ENCODE results near the gene OR8B8. TPM values are rescaled to one million over a fixed set of nuclear protein-coding genes. Genes with fewer than 3 reads are reported as not detected.

The OR8B8 gene, protein sequence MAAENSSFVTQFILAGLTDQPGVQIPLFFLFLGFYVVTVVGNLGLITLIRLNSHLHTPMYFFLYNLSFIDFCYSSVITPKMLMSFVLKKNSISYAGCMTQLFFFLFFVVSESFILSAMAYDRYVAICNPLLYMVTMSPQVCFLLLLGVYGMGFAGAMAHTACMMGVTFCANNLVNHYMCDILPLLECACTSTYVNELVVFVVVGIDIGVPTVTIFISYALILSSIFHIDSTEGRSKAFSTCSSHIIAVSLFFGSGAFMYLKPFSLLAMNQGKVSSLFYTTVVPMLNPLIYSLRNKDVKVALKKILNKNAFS
- 0.35 and 0.56 TPM in 2 replicates for polyA plus RNA-seq

DNA sequence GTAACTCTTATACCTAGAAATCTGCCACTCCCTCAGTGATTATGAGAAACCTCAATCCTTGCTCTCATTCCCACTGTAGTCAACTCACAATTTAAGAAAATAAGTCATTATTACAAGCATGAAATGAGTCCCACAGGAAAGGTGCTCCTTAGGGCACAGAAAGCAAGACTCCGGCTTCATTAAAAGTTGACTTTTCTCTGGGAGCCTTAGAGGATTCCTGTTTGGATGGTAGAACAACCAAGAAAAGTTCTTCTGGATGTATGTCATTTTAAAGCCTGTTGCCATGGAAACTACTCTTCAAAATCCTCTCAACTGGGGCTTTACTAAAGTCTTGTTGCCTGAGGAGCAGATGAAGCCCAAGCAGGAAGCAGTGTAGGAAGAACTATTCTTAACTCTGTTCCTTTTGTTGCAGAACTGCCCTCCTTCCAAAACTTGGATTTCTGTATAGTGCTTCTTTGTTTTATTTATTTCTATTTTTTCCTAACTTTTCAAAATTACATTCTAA lies at the start of gene OR8B8:
Gene OR8B8 (minus strand): TSS at position 51 of the 505 bp plus-strand sequence. CDS start 4,611 bp downstream, outside the sequence.

DNA sequence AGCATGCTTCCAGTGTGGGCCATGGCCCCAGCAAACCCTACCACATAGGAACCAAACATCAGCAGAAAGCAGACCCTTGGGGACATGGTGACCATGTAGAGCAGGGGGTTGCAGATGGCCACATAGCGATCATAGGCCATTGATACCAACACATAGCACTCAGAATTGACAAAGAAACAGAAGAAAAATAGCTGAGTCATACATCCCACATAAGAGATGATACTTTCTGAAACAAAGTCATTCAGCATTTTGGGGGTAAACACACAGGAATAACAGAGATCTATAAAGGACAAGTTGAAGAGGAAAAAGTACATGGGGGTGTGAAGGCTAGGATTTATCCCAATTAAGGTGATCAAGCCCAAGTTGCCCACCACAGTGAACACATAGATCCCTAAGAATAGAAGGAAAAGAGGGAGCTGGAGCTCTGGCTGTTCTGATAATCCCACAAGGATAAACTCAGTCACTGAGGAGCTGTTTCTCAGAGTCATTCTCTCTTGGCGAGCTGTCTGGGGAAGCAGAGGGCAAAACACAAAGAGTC lies 21.0 kb downstream of the OR8B8 start, which contains the start of gene OR8B4:
Gene OR8B4 (minus strand): TSS at position 488 of the 538 bp plus-strand sequence. CDS start 0 bp downstream, at position 488.

DNA sequence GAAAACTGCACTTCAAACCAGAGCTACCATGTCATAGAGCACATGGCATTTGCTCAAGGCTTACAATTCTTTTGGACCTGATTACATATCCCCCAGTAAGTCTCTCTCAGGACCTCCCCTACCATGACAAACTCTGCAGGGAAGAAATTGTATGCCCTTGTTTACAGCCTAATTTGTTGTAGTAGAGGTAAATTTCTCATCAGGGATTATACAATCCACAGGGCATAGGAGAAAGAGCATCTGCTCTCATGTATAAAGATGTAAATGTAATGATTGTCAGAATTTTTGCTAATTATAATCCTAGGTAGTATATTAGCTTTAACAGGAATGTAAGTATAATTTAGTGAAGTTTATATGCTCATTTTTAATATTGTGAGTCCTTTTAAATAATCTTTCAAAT lies 46.6 kb downstream of the OR8B8 start, which contains the start of gene OR8B3:
Gene OR8B3 (minus strand): TSS at position 101 of the 400 bp plus-strand sequence. CDS start 1,673 bp downstream, outside the sequence.

Other genes starting within 250 kb of the OR8B8 start
- not detected in 2 replicates for gene OR8G1, start 204.6 kb downstream of the OR8B8 start, polyA plus RNA-seq
- not detected in 2 replicates for gene OR8G5, start 189.3 kb downstream of the OR8B8 start, polyA plus RNA-seq
- not detected in 2 replicates for gene OR8D1, start 131.7 kb downstream of the OR8B8 start, polyA plus RNA-seq
- not detected in 2 replicates for gene OR8D2, start 125.5 kb downstream of the OR8B8 start, polyA plus RNA-seq
- gene OR8B2, start 61.2 kb downstream of the OR8B8 start, polyA plus RNA-seq = not detected in 2 replicates
- not detected in 2 replicates for gene OR8B3, start 46.7 kb downstream of the OR8B8 start, polyA plus RNA-seq
- not detected in 2 replicates for gene OR8B4, start 20.8 kb downstream of the OR8B8 start, polyA plus RNA-seq
- not detected in 2 replicates for gene OR8B12, start 98.0 kb upstream of the OR8B8 start, polyA plus RNA-seq
- not detected in 2 replicates for gene OR8A1, start 124.3 kb upstream of the OR8B8 start, polyA plus RNA-seq
- not detected in 2 replicates for gene PANX3, start 165.7 kb upstream of the OR8B8 start, polyA plus RNA-seq
- 14.2 and 20.6 TPM in 2 replicates for gene TBRG1, start 177.2 kb upstream of the OR8B8 start, polyA plus RNA-seq
- gene SIAE, start 228.0 kb upstream of the OR8B8 start, polyA plus RNA-seq = 72.2 and 84.2 TPM in 2 replicates
- gene SPA17, start 228.2 kb upstream of the OR8B8 start, polyA plus RNA-seq = 68.9 and 70.3 TPM in 2 replicates